Stimulated activated CD4-positive, alpha-beta T cell treated with anti-CD3 and anti-CD28 coated beads, Interleukin-2, amount 100 ng/mL, for 4 hours (primary cell): ENCODE results near the gene LANCL1.

Experiments used
- DNase-seq: peaks from one replicate; pipeline ENCODE4 v3.0.0-alpha.2; 2020; ENCODE audit warnings: low read depth

LANCL1 gene

DNA sequence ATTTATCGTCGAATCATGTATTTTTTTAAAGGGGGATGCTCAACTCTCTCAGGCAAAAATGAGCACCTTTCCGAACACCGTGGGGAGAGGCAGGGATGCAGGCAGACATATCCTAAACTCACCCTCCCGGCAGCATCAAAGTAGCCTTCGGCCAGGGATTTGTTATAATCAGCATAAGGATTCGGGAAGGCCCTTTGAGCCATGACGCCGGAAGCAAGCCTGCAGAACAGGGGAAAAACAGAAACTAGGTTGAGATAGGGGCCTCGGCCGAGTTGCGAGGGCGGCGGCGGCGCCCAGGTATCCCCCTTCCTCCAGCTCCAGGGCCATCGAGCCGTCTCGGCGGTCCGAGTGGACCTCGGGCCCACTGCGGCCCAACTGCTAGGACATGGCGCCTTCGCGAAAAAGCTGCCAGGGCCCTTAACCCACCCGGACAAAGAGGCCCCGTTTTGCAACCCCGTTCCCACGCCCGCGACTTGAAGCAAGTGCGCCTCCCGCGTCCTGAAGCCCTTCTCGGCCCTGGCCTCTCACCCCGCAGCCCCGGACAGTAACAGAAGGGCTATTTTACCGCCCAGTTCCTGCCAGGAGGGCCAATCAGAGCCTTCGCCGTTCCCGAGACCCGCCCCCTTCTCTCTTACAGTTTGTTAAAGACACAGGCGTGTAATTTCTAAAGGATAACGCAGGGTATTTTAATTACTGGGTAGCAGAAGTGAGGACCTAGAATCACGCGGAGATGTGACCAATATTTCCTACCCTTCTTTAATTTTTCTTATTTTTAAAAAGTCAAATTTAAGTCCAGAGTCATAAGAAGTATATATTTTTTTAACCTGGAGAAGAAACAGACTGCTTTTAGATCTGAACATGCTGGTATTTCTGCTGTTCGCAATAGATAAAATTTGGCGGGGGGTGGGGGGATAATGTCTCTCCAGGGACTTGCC is at the start of gene LANCL1:
Gene LANCL1, minus strand, starts transcription at position 566 of the 935 bp plus-strand sequence. Its CDS starts 363 bp downstream, at position 203.
- DNase-seq: peak; percentile 72

DNA sequence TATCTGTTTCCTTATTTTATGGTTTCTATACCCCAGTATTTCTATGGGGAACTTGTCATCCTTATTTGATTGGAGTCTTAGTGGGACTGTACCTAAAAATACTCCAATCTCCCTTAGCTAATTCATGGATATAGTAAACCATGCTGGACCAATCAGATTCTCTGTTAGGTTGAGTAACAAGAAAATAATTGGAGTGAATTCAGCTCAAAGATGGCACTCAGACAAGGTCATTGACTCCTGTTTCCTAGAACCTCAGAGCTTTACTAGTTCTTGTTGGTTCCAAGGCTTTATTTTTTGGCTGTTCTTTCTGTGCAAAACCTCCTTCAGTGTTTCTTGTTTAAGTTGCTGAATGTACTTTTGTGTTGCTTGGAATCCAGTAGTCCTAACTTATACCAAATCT is 48.0 kb upstream of the LANCL1 start:
- no peak for DNase-seq

DNA sequence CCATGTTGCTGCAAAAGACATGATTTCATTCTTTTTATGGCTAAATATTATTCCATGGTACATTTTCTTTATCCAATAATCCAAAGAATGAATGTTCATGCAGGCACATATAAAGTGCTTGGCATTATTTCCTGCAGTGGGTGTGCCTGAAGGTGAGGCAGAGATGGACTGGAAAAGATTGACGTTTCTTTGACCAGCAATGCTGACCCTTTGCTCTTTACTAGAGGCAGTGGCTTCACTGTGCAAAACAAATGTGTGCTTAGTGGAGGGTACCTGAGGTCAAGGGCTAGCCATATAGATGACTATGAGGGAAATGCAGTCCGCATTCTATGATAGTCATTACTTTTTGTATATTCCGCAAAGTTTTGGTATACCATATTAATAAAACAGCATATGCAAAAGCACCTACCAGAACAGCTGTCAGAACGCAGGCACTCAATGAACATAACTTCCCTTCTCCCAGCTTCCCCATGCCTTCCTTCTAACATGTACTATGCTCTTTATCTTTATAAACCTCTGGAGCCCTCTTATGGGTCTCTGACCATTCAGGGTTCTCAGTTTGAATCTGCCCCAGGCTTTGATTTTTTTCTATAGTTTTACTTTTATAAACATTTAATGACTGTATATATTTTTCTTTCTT is 47.2 kb upstream of the LANCL1 start:
- DNase-seq: no peak

DNA sequence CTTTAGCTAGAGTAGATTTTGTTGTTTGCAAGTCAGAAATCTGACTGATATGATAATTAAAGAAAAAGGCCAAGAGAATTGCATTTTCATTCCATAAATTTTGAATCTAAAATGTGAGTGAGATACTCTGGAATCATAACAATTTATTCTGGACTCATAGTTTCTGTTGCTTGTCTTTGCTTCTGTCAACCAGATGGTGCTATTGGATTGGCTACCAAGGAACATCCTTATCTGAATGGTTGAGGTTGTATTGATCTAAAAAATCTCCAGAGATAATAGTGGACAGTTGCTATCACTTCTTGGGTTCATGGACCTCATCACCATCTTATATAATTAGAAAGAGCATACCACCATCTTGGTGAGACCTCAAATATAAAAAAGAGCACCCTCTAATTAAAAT is 45.8 kb upstream of the LANCL1 start:
- no peak for DNase-seq

GRCh38 chr2:210519594-210519993 is 43.0 kb upstream of the LANCL1 start:
- no peak for DNase-seq

GRCh38 chr2:210517264-210517663 is 40.7 kb upstream of the LANCL1 start:
- no peak for DNase-seq

DNA sequence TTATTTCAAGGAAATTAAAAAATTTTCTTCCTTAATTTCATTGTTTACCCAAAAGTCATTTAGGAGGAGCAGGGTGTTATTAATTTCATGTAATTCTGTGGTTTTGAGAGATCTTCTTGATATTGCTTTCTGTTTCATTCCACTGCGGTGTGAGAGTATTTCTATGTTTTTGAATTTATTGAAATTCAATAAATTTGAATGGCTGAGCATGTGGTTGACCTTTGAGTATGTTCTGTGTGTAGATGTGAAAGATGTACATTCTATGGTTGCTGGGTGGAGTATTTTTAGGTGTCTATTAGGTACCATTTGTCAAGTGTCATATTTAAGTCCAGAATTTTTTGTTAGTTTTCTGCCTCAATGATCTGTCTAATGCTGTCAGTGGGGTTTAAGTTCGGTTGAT is 39.4 kb upstream of the LANCL1 start:
- DNase-seq: no peak

GRCh38 chr2:210503725-210504191 is 27.2 kb upstream of the LANCL1 start:
- DNase-seq: no peak

GRCh38 chr2:210503001-210503623 is 26.6 kb upstream of the LANCL1 start:
- DNase-seq: no peak

DNA sequence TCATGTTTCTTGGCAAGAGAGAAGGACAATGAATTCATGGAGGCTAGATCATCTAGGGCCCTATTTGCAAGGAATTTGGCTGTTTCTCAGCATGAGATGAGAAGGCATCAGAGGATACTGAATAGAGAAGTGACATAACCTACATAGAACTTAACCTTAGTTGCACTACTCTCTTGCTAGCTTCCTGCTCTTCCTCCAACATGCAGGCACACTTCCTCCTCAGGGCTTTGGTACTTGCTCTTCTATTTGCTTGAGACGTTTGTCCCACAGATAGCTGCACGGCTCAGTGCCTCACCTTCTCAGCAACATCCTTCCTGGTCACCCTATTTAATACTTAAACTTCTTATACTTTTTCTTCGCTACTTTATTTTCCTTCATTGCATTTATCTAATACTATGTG is 20.0 kb upstream of the LANCL1 start:
- DNase-seq: no peak

GRCh38 chr2:210493528-210493927 is 17.0 kb upstream of the LANCL1 start:
- DNase-seq: no peak

- DNase-seq: no peak
Measured at GRCh38 chr2:210481601-210482175, 5.1 kb upstream of the LANCL1 start.

DNA sequence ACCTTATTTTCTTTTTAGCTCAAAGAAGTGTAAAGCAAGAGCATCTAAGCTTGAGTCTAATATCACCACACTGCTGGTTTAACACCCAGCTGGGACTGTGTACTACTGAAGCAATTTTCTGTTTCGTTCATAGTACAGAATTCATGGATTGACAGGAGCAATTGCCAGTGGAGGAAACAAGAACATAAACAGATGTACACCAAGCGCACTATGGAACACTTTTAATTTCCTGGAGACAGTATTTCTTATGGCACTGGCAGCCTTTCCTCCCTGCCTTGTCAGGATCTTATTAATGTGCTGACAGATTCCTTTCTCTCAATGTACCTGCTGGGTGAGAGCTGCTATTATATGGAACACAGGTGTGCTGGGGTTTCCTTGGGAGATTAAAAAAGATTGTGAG is 4.2 kb upstream of the LANCL1 start:
- no peak for DNase-seq

DNA sequence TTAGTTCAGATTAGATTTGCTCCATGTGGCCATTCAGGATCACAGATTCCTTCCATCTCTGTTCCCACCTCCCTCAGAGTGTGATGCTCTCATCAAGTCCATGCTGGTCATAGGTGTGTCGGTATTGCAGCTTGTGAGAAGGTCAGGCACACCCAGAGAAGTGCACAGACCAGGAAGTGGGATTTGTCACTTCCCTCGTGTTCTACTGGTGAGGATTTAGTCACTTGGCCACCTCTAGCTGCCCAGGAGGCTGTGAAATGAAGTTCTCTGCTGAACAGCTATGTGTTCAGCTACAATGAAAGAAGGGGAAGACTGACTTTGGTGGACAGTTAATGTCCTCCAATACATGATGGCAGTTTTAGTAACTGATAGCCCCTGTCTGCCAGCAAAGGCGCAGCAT is 3.5 kb upstream of the LANCL1 start:
- no peak for DNase-seq

GRCh38 chr2:210478661-210479060 is 2.1 kb upstream of the LANCL1 start:
- DNase-seq: no peak

DNA sequence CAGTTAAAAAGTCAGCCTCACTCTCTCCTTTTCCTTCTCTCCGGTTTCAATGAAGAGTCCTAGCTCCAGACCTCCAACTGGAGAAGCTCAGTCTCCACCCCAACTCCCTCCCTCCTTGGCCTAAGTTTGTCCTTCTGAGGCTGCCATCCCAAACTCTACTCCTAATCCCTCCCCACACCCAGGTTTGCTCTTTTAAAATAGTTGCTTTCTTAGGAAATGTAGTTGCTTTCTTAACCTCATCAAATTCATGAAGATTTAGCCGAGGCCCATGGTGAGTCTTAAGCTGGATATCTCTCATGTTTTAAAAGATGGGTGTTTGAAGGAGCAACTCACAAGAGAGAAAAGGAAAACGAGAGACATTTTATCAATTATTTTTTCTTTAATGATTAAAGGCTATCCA is 937 bp upstream of the LANCL1 start:
- no peak for DNase-seq

GRCh38 chr2:210475706-210476105 is 853 bp downstream of the LANCL1 start:
- DNase-seq: no peak

DNA sequence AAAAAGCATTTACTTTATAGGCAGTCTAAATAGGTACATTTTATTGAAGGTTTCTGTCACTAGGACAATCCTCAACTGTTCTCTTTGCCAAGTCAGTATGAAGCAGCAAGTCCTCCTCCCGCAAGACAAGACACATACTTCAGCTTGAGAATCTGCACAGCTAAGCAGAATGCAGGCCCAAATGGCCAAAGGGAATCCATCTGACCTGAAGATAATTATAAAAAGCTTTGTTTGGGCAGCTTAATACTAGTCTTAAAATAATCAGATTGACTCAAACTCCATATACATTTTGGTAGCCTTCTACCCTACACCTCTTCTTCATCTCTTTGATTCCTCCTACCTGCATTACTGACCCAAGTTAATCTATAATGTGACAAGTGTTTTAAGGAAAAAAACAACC is 1.8 kb downstream of the LANCL1 start:
- DNase-seq: no peak

DNA sequence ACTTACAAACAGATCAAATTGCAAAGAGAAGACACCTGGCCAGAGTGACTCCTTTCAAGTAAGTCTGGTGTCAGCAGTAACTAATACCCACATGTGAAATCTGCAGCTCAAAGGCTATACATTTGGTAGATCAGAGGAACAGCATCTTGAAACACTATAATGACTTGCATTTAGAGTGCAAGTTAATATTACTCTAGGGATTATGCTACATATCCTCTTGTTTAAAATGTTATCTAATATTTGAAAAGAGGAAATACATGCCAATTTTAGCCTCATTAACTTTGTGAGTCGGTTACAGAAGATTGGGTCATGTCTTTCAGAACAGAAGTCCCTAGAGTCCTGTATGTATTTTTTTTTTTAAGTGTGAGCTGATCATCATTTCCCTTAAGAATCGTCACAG is 15.2 kb downstream of the LANCL1 start:
- no peak for DNase-seq

- no peak for DNase-seq
Measured at GRCh38 chr2:210460322-210461227, 16.0 kb downstream of the LANCL1 start.

DNA sequence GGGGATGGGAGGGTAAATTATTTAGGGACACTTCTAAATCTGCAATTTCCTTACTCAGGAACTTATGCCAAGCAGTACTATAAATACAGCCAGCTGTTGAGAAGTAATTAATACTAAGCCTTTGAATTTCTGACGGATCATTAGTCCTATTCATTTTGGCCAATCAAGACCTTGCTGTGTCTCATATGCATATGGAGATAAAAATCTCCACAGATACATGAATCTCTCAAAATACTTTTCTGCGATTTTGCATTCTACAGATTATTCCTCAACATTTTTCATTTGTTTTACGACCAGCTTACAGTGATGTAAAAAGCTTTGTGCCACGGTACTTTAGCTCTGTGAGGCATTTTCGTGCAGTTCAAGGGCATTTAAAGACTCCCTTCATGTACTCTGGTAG is 16.7 kb downstream of the LANCL1 start:
- DNase-seq: no peak
